DND-41 (cell line): ENCODE measurements around the gene PPOX.
A peak's percentile ranks its signal among the peaks of the same experiment; 100 is the strongest.

Source experiments
- ATAC-seq: fragments of 200-7000 bp; cut with Tn5 transposase; 3 replicates; pipeline ENCODE4 v1.9.1; 2021; ENCODE audit warnings: low read depth; ENCODE audit not compliant: insufficient read depth
- DNase-seq: peaks from one replicate; pipeline ENCODE4 v3.0.0-alpha.2; 2020
- H2AFZ ChIP-seq: 2 replicates; pipeline ENCODE4 v1.6.0; 2012; ENCODE audit warnings: low read depth, low read length
- H3K27ac ChIP-seq: 2 replicates; pipeline ENCODE4 v1.5.1; 2012; ENCODE audit warnings: low read length, inconsistent platforms
- H3K27me3 ChIP-seq: fragments of 200-600 bp; sonication (generic); 2 replicates; pipeline ENCODE4 v1.6.0; 2012; ENCODE audit warnings: low read length, mild to moderate bottlenecking, inconsistent platforms; ENCODE audit not compliant: insufficient read depth, poor library complexity
- H3K36me3 ChIP-seq: 2 replicates; pipeline ENCODE4 v1.5.1; 2012; ENCODE audit warnings: low read length, inconsistent platforms; ENCODE audit not compliant: insufficient read depth
- H3K4me1 ChIP-seq: 2 replicates; pipeline ENCODE4 v1.5.1; 2012; ENCODE audit warnings: mild to moderate bottlenecking, low read length; ENCODE audit not compliant: insufficient read depth
- H3K4me2 ChIP-seq: 2 replicates; pipeline ENCODE4 v1.6.0; 2012; ENCODE audit warnings: mild to moderate bottlenecking, moderate library complexity, low read length, inconsistent platforms; ENCODE audit not compliant: insufficient read depth
- H3K4me3 ChIP-seq, 2 experiments: fragments of 200-600 bp in 1 of 2; shearing (Covaris generic) in 1 of 2; 2 replicates each; pipeline ENCODE4 v1.5.1; 2012 to 2016; ENCODE audit warnings: inconsistent platforms in 2 of 2, low read length in 2 of 2, mild to moderate bottlenecking in 2 of 2, low read depth in 1 of 2, moderate library complexity in 1 of 2
- H3K79me2 ChIP-seq: 2 replicates; pipeline ENCODE4 v1.6.0; 2012; ENCODE audit warnings: low read length, inconsistent platforms; ENCODE audit not compliant: insufficient read depth
- H3K9ac ChIP-seq: 2 replicates; pipeline ENCODE4 v1.6.0; 2012; ENCODE audit warnings: low read depth, mild to moderate bottlenecking, inconsistent platforms, low read length, moderate library complexity
- H3K9me3 ChIP-seq: 2 replicates; pipeline ENCODE4 v1.5.1; 2012; ENCODE audit warnings: low read length, moderate library complexity, mild to moderate bottlenecking, inconsistent platforms; ENCODE audit not compliant: insufficient read depth, severe bottlenecking
- H4K20me1 ChIP-seq: 2 replicates; pipeline ENCODE4 v1.6.0; 2012; ENCODE audit warnings: low read length; ENCODE audit not compliant: insufficient read depth
- CTCF ChIP-seq: IDR thresholded peaks from 2 replicates; pipeline ENCODE4 v1.5.1; 2012; ENCODE audit warnings: borderline replicate concordance, low read length, moderate library complexity, mild to moderate bottlenecking; ENCODE audit not compliant: poor library complexity, severe bottlenecking; ENCODE audit errors: extremely low read depth
- EZH2 ChIP-seq: IDR thresholded peaks from 3 replicates; pipeline ENCODE4 v1.6.1; 2012; ENCODE audit warnings: borderline replicate concordance, low read depth, mild to moderate bottlenecking, moderate library complexity, low read length, inconsistent platforms; ENCODE audit not compliant: severe bottlenecking

The PPOX gene

GRCh38 chr1:161198897-161199431 is 32.7 kb downstream of the PPOX start, which contains the start of gene ADAMTS4:
Gene ADAMTS4 (minus strand): TSS chr1:161199054. CDS start chr1:161198627, 427 bp downstream.
- Histone ChIP-seq H3K4me1 (peaks cover 25% of the 10 kb centered on the region), H3K4me2 (no peak within 1 kb of the TSS), H3K36me3 (peaks cover 8% of the 10 kb centered on the region), H3K9me3 (no peaks in the 10 kb centered on the region), H3K4me3 (no peak within 1 kb of the TSS), H3K9ac (no peak within 1 kb of the TSS), H3K27me3 (no peaks in the 10 kb centered on the region), H3K79me2 (peaks cover 18% of the 10 kb centered on the region), H4K20me1 (no peaks in the 10 kb centered on the region), H2AFZ (no peak within 1 kb of the TSS), H3K27ac (no peak within 1 kb of the TSS)
- DNase-seq (no peak), ATAC-seq (no peak)
- TF ChIP-seq EZH2 (no peak), CTCF (no peak)

DNA sequence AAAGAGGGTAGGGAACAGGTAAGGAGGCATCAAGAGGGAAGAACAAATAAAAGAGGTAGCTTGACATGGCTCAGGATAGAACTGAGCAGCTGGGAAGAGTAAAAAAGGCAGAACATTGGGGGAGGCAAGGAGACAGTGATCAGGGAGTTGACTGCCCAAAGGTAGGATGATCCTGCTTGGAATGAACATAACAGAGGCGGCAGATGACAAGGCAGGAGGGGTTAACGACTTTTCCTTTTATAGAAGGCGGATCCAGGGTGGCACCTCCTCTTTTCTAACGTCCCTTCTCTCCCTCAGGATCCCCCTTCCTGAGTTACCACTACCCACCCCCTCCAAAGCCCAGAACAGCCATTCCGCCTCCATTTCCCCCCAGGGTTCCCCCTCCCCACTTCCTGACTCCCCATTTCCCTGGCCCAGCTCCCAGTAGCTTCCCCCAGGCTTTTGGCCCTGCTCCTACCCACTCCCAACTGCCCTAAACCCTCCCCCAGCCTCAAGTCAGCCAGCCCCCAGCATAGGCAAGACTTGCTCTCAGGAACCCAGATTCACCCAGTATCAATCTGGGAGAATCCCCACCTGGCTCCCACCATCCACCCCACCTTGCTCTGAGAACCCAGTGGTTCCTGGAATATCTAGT is 33.4 kb downstream of the PPOX start:
- TF ChIP-seq EZH2 (no peak), CTCF (no peak)
- peaks cover 14% of the 10 kb centered on the region for H3K36me3 ChIP-seq
- no peaks in the 10 kb centered on the region for H4K20me1 ChIP-seq
- no peak for DNase-seq
- H3K9me3 ChIP-seq = no peaks in the 10 kb centered on the region
- no peaks in the 10 kb centered on the region for H3K27me3 ChIP-seq
- no peak overlapping the region for H2AFZ ChIP-seq
- H3K4me1 ChIP-seq = peaks cover 30% of the 10 kb centered on the region
- peaks cover 25% of the 10 kb centered on the region for H3K79me2 ChIP-seq
- H3K9ac ChIP-seq = no peak overlapping the region
- no peak for ATAC-seq
- H3K4me3 ChIP-seq = no peak overlapping the region
- no peak overlapping the region for H3K27ac ChIP-seq
- no peak overlapping the region for H3K4me2 ChIP-seq

DNA sequence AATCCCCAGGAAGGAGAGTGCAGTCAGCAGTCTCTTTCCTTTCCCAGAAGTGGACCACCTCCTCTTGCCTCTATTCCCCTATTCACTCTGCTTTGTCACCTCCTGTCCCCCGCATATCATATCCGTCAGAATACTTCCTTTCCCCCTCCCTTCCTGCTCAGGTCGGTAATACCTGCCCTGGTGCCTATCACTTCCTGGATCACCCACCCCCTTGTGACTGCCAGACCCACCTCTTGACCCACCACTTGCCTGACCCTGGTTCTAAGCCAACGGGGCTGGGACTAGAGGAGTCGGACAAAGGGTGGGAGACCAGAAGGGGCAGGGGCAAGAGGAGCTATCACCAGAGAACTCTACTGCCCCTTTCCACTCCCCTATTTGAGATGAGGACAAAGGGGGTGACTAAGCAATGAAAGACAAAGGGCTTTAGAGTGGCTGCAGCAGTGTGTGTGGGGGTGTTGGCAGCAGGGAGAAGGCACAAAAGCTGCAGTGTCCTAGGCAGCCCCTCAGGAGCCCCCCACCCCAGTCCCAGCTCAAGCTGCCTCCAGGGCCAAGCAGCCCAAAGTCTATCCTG is 34.3 kb downstream of the PPOX start:
- TF ChIP-seq CTCF (no peak), EZH2 (no peak)
- H3K36me3 ChIP-seq = peaks cover 21% of the 10 kb centered on the region
- peak overlapping the region; percentile 79; the same call in 1 of the 2 replicates for H2AFZ ChIP-seq
- DNase-seq (no peak), ATAC-seq (no peak)
- no peak overlapping the region for H3K27ac ChIP-seq
- H4K20me1 ChIP-seq = no peaks in the 10 kb centered on the region
- H3K4me1 ChIP-seq = peaks cover 30% of the 10 kb centered on the region
- H3K27me3 ChIP-seq = no peaks in the 10 kb centered on the region
- peaks cover 31% of the 10 kb centered on the region for H3K79me2 ChIP-seq
- no peaks in the 10 kb centered on the region for H3K9me3 ChIP-seq
- no peak overlapping the region for H3K9ac ChIP-seq
- H3K4me2 ChIP-seq = no peak overlapping the region
- H3K4me3 ChIP-seq = no peak overlapping the region
